NCI-H2081 (cell line): ENCODE data around the gene SLC22A14.
"Not testable (repeated sequence)": the region's sequence is repeated elsewhere in the genome, so short reads cannot be mapped to it uniquely, and the experiment has no call there.

Experiments
- DNase-seq, 2 experiments: peaks; one replicate each; lab custom pipeline; 2025; lab: John Stamatoyannopoulos, UW

SLC22A14 gene

GRCh38 chr3:38314112-38314763 lies 32.1 kb downstream of the SLC22A14 start:
- DNase-seq, result no peak

DNA sequence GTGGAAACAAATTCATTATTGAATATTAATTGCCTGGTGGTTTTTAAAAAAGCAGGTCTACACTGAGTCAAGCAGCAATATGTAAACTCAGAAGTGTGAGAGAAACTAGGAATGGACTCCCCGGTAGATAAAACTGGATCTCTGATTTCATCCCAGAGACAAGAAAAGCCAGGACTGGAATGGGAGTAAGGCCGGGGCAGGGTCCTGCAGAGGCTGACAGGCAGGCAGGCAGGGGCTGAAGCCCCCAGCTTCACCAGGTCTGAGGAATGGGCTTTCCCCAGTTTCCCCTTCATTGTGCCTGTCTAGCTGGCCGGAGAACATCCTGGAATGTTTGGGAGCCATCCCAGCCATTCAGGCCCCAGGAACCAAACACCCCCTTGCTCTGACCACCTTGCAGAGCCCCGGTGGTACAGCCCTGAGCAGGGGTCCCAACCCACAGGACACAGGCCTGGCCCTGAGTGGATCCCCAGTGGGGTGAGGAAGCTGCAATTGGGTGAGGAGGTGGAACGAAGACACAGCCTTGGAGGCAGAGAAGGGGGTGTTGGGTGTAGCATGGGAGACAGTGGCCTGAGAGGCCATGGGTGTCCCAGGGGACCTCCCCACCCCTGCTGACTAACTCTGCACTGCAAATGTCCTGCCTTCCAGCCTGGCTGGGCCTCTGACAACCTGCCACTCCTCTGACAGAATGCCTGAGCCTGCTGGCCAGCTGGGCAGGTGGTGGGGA lies 32.8 kb downstream of the SLC22A14 start:
- DNase-seq, result no peak

GRCh38 chr3:38315488-38316230 lies 33.6 kb downstream of the SLC22A14 start:
- DNase-seq, result no peak

GRCh38 chr3:38316356-38317191 lies 34.5 kb downstream of the SLC22A14 start:
- DNase-seq, result no peak

GRCh38 chr3:38317192-38317759 lies 35.2 kb downstream of the SLC22A14 start:
- DNase-seq, result no peak

GRCh38 chr3:38318766-38319671 lies 36.9 kb downstream of the SLC22A14 start:
- no peak for DNase-seq

DNA sequence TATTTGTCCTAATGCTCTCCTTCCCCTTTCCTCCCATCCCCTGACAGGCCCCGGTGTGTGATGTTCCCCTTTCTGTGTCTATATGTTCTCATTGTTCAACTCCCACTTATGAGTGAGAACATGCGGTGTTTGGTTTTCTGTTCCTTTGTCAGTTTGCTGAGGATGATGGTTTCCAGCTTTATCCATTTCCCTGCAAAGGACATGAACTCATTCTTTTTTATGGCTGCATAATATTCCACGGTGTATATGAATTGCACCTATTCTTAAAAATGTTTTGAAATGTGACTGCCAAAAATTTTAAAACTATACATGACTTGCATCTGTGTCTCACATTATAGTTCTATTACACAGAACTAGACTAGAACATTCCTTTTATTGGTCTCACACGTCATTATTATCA lies 38.5 kb downstream of the SLC22A14 start:
- DNase-seq, result not testable (repeated sequence)

DNA sequence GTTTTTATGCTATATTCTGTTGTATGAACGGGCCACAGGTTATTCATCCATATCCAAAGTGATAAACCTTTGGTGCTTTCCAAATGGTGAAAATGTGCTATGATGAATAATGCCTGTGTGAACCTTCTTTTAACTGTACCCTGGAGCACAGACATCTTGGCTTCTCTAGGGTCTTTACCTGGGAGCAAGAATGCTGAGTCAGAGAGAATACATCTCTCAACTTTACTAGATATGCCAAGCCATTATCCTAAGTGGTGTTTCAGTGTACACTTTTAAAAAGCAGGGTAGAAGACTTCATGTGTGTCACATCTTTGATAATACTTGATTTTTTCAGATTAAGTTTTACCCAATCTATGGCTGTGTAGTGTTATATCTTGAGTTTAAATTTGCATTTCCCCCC lies 41.0 kb downstream of the SLC22A14 start:
- no peak for DNase-seq

DNA sequence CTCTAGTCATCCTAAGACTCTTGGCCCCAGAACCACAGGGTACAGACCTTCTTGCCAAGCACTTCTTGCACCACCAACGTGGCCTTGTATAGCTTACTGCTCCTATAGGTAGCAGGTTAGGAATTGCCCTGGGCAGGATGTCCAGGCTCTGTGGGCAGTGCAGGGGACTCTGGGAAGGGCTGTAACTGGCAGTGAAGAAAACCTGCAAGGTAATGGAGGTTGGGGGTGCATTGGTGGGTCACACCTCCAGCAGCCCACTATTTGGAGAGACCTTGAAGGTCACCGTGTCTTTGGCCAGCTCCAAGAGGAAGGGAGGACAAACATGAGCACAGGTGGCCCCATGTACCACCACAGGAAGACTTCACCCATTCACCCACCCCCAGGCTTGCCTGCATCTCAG lies 43.2 kb downstream of the SLC22A14 start:
- DNase-seq, result no peak

GRCh38 chr3:38327335-38328009 lies 45.4 kb downstream of the SLC22A14 start:
- no peak for DNase-seq

DNA sequence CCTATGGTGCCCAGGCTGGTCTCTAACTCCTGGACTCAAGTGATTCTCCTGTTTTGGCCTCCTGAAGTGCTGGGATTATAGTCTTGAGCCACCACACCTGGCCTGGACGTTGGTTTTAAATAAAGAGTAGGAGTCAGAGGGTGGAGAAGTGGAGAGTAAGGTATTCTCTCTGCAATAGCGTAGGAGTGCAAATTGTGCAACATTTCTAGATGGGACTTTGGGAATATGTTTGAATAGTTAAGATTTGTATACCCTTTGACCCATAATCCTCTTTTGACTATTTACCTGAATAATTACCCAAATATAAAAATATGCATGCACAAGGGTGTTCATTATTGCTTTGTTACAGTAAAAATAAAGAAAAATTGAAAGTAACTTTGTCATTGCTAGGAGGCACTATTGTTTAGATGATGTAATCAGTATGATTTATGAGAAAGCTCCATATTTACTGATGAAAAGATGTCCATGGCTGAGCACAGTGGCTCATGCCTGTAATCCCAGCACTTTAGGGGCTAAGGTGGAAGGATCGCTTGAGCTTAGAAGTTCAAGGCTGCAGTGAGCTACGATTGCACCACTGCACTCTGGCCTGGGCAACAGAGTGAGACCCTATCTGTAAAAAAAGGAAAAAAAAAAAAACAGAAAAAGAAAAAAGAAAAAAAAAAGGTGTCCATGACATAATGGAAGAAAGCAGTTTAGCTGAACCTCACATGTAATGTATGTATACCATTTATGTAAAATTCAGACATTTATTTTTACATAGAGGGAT lies 49.3 kb downstream of the SLC22A14 start:
- no peak for DNase-seq

DNA sequence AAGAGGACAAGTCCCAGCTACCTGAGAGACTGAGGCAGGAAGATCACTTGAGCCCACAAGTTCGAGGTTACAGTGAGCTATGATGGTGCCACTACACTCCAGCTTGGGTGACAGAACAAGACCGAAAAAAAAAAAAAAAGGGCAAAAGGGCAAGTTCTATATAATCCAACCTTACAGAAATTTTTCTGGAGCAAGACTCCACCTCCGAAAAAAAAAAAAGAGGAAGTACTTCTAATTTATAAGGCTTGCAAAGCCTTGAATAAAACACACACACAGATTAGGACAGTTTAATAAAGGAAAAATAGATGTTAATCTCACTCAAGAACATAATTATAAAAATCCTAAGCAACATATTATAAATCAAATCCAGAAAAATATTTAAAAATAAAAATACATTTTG lies 50.1 kb downstream of the SLC22A14 start:
- DNase-seq, result no peak

GRCh38 chr3:38334142-38335055 lies 52.3 kb downstream of the SLC22A14 start:
- DNase-seq, result no peak

- no peak for DNase-seq
Measured at GRCh38 chr3:38335263-38335662, 53.2 kb downstream of the SLC22A14 start.

DNA sequence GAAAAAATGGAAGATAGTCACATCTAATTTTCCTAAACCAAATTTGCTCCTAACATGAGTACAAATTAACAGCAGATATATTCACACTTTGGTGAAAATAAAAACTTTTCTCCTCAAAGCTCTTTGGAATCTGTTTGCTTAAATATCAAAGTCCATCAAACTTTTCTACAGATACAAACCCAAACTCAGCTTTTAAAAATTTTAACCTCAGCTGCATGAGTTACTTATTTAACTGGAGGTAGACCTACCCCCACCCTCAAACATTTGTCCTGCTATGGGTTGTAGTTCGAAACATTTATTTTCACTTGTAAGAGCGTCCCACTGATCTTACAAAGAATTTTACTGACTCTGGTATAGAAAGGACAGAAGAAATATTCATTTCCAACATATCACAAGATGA lies 55.6 kb downstream of the SLC22A14 start:
- no peak for DNase-seq

GRCh38 chr3:38343797-38344594 lies 61.9 kb downstream of the SLC22A14 start:
- no peak for DNase-seq

- no peak for DNase-seq
Measured at GRCh38 chr3:38345879-38346586, 63.9 kb downstream of the SLC22A14 start.
